Endothelial cell of umbilical vein (primary cell): ENCODE data around the gene TMEM51. TPM values are rescaled to one million over a fixed set of nuclear protein-coding genes. Genes with fewer than 3 reads are reported as not detected.

Experiments used
- BruUV-seq: library from RNA; stranded (reverse); fragments of 400-500 nt; replicated peaks from 2 replicates; lab custom pipeline; 2021; lab: Mats Ljungman, UMichigan
- CTCF ChIA-PET: fragments of 300-600, 350-600 bp; sonication (Branson Sonifier 250); formaldehyde crosslinking; loops from one replicate; lab custom pipeline; 2021; ENCODE audit warnings: antibody characterized with exemption, inconsistent platforms; lab: Charles Lee
- POLR2A ChIA-PET: fragments of 300-600, 350-600 bp; sonication (Branson Sonifier 250); formaldehyde crosslinking; loops from one replicate; lab custom pipeline; 2021; ENCODE audit warnings: antibody characterized with exemption, inconsistent platforms; lab: Charles Lee
- DNase-seq: peaks from one replicate; pipeline ENCODE4 v3.0.0-alpha.2; 2011; ENCODE audit warnings: low read depth, low spot score
- FAIRE-seq: peaks from 2 replicates; lab custom pipeline; 2011; peaks lifted over from hg19 to GRCh38; lab: Jason Lieb, UNC
- H2AFZ ChIP-seq: 2 replicates; pipeline ENCODE4 v1.6.0; 2012; ENCODE audit warnings: low read depth, low read length, control low read depth, inconsistent platforms
- H3K27ac ChIP-seq: 2 replicates; pipeline ENCODE4 v1.5.1; 2011; ENCODE audit warnings: low read depth, mild to moderate bottlenecking, control low read depth, low read length, moderate library complexity; ENCODE audit not compliant: insufficient read depth
- H3K27me3 ChIP-seq, 2 experiments: 2 replicates each; pipeline versions ENCODE4 v1.6.0 to v1.6.1; 2011; ENCODE audit warnings: low read length in 2 of 2, mixed read lengths in 1 of 2; ENCODE audit not compliant: control insufficient read depth in 2 of 2, insufficient read depth in 2 of 2
- H3K36me3 ChIP-seq, 2 experiments: 2 replicates in 1 of 2; 3 replicates in 1 of 2; pipeline ENCODE4 v1.5.1; 2011; ENCODE audit warnings: low read length in 2 of 2, mild to moderate bottlenecking in 1 of 2, moderate library complexity in 1 of 2; ENCODE audit not compliant: control insufficient read depth in 2 of 2, insufficient read depth in 2 of 2; ENCODE audit errors: extremely low read depth in 1 of 2
- H3K4me1 ChIP-seq: 3 replicates; pipeline ENCODE4 v1.5.1; 2011; ENCODE audit warnings: mild to moderate bottlenecking, low read length; ENCODE audit not compliant: control insufficient read depth, insufficient read depth; ENCODE audit errors: extremely low read depth
- H3K4me2 ChIP-seq: 2 replicates; pipeline ENCODE4 v1.6.1; 2011; ENCODE audit warnings: low read length, control low read depth, mixed read lengths; ENCODE audit not compliant: insufficient read depth
- H3K4me3 ChIP-seq, 3 experiments: fragments of 200-600 bp in 1 of 3; sonication (generic), shearing (Covaris generic) in 1 of 3; replicated peaks in 1 of 3; 2 replicates each; pipeline ENCODE4 v1.5.1; 2011 to 2016; ENCODE audit warnings: control low read depth in 3 of 3, low read length in 3 of 3, mild to moderate bottlenecking in 2 of 3, inconsistent platforms in 1 of 3, low read depth in 1 of 3, moderate library complexity in 1 of 3; ENCODE audit not compliant: insufficient read depth in 1 of 3
- H3K79me2 ChIP-seq: 2 replicates; pipeline ENCODE4 v1.6.0; 2012; ENCODE audit warnings: low read length, inconsistent platforms; ENCODE audit not compliant: control insufficient read depth, insufficient read depth
- H3K9ac ChIP-seq: replicated peaks from 2 replicates; pipeline ENCODE3; 2011; ENCODE audit warnings: low read length, control low read depth; ENCODE audit not compliant: insufficient read depth; ENCODE audit errors: extremely low read depth
- H3K9me1 ChIP-seq: replicated peaks from 3 replicates; pipeline ENCODE4 v1.6.0; 2011; ENCODE audit warnings: mild to moderate bottlenecking, low read length; ENCODE audit not compliant: control insufficient read depth, insufficient read depth; ENCODE audit errors: extremely low read depth
- H3K9me3 ChIP-seq: replicated peaks from 2 replicates; pipeline ENCODE4 v1.5.1; 2012; ENCODE audit warnings: low read length, inconsistent platforms; ENCODE audit not compliant: control insufficient read depth, insufficient read depth
- H4K20me1 ChIP-seq: replicated peaks from 2 replicates; pipeline ENCODE3; 2011; ENCODE audit warnings: mild to moderate bottlenecking, low read length; ENCODE audit not compliant: control insufficient read depth, insufficient read depth; ENCODE audit errors: extremely low read depth
- EZH2 ChIP-seq: IDR thresholded peaks from 2 replicates; pipeline ENCODE4 v1.6.1; 2012; ENCODE audit warnings: borderline replicate concordance, low read depth, mild to moderate bottlenecking, moderate library complexity, low read length, inconsistent platforms; ENCODE audit not compliant: severe bottlenecking
- FOS ChIP-seq: IDR thresholded peaks from 2 replicates; pipeline ENCODE4 v1.6.1; 2011; ENCODE audit warnings: mild to moderate bottlenecking, low read length, moderate library complexity, borderline replicate concordance; ENCODE audit not compliant: insufficient read depth
- GATA2 ChIP-seq: IDR thresholded peaks from 2 replicates; pipeline ENCODE4 v1.7.0; 2011; ENCODE audit warnings: low read depth, mild to moderate bottlenecking, moderate library complexity, mixed read lengths, low read length; ENCODE audit not compliant: insufficient read length, insufficient read depth
- JUN ChIP-seq: IDR thresholded peaks from 2 replicates; pipeline ENCODE4 v1.6.1; 2011; ENCODE audit warnings: borderline replicate concordance, low read depth; ENCODE audit not compliant: insufficient read length, insufficient read depth
- MAX ChIP-seq: IDR thresholded peaks from 2 replicates; pipeline ENCODE4 v1.6.1; 2011; ENCODE audit not compliant: insufficient read depth, insufficient read length
- MYC ChIP-seq: IDR thresholded peaks from one replicate; pipeline ENCODE4 v1.6.1; 2011; ENCODE audit warnings: mild to moderate bottlenecking, low read depth, low read length
- POLR2A ChIP-seq: IDR thresholded peaks from 2 replicates; pipeline ENCODE4 v1.6.1; 2012; ENCODE audit warnings: low read depth, mild to moderate bottlenecking, control low read depth, low read length
- POLR2AphosphoS5 ChIP-seq: IDR thresholded peaks from 2 replicates; pipeline ENCODE4 v1.6.1; 2012; ENCODE audit warnings: low read depth, mild to moderate bottlenecking, control low read depth, low read length, moderate library complexity; ENCODE audit not compliant: insufficient read depth
- dilution Hi-C: fragments of 300-500 bp; cut with MboI; formaldehyde crosslinking; loops from one replicate; pipeline ENCODE4 v1.15.0; 2019; ENCODE audit warnings: low sequenced_read_pairs; ENCODE audit not compliant: extremely low pct_ligation_motif_present
- intact Hi-C: fragments of 100-400 bp; cut with micrococcal nuclease; formaldehyde crosslinking; loops from one replicate; pipeline ENCODE4 v1.10.0; 2022
- polyA plus RNA-seq, 4 experiments: library from polyadenylated mRNA; depleted of rRNA in 3 of 4; stranded (reverse) in 3 of 4; unstranded in 1 of 4; fragments of >200 nt; gene quantifications; 2 replicates each; pipeline versions ENCODE4 v1.2.1 to v1.2.3, GENCODE V29; 2011 to 2012; ENCODE audit warnings: missing spikeins in 1 of 4
- total RNA-seq: library from RNA; stranded (reverse); gene quantifications from 2 replicates; pipeline ENCODE4 v1.2.3, GENCODE V29; 2021
- TF ChIP-seq, protein P1 (sequence below), 2 donors: IDR thresholded peaks; 1 replicate in 1 of 2; 2 replicates in 1 of 2; pipeline ENCODE4 v1.5.1; 2011; ENCODE audit warnings: low read length in 2 of 2, mild to moderate bottlenecking in 2 of 2, moderate library complexity in 2 of 2, control low read depth in 1 of 2, inconsistent platforms in 1 of 2, low read depth in 1 of 2; ENCODE audit not compliant: insufficient read depth in 1 of 2; ENCODE audit errors: extremely low read depth in 1 of 2

Gene TMEM51
- total and polyA plus RNA-seq, 2 donors (not counting 3 experiments of a cell fraction or from before 2014, with no cell fraction given): 13.7 to 13.9 TPM

- H3K9me1 ChIP-seq: no peaks in the 10 kb centered on the region
- BruUV-seq: no TSS peak
Observed at GRCh38 chr1:15249081-15249480, 95.5 kb downstream of the TMEM51 start.

GRCh38 chr1:15251857-15252835 is 98.6 kb downstream of the TMEM51 start:
- CTCF ChIA-PET: interaction anchor here (0.9 to 5.4 kb wide), 5 partner anchors 10 to 124 kb away, joined by 3 to 20 read pairs (median 4); no protein-coding TSS in a partner anchor
- DNase-seq: no peak
- no TSS peak for BruUV-seq

More at GRCh38 chr1:15249081-15249480, 95.5 kb downstream of the TMEM51 start:
- no peaks in the 10 kb centered on the region for H3K9me3 ChIP-seq
- intact Hi-C loops (no loop called here), dilution Hi-C loops (no loop called here)
- H3K79me2 ChIP-seq: no peaks in the 10 kb centered on the region
- H3K4me2 ChIP-seq: no peak overlapping the region
- H3K27me3 ChIP-seq: peaks cover 26 to 30% of the 10 kb centered on the region in 2 experiments
- no peak for TF ChIP-seq FOS
- no peak for DNase-seq
- FAIRE-seq: no peak
- POLR2A ChIA-PET: no interaction called here
- H3K27ac ChIP-seq: no peak overlapping the region
- H3K4me3 ChIP-seq: no peak overlapping the region
- H3K36me3 ChIP-seq: no peaks in the 10 kb centered on the region
- peaks cover 3% of the 10 kb centered on the region for H3K4me1 ChIP-seq
- CTCF ChIA-PET: interaction anchor here (0.6 to 2.8 kb wide), 3 partner anchors 30 to 1555 kb away, joined by 3 to 13 read pairs (median 4); partner anchors contain the start of gene TMEM51
- H3K9ac ChIP-seq: no peak overlapping the region
- H2AFZ ChIP-seq: no peak overlapping the region
- H4K20me1 ChIP-seq: no peaks in the 10 kb centered on the region

More at GRCh38 chr1:15251857-15252835, 98.6 kb downstream of the TMEM51 start:
- no peaks in the 10 kb centered on the region for H3K36me3 ChIP-seq
- TF ChIP-seq GATA2 (no peak), POLR2AphosphoS5 (no peak), JUN (no peak), EZH2 (no peak), FOS (no peak), MAX (no peak), MYC (no peak), POLR2A (no peak)
- TF ChIP-seq, protein P1, sequence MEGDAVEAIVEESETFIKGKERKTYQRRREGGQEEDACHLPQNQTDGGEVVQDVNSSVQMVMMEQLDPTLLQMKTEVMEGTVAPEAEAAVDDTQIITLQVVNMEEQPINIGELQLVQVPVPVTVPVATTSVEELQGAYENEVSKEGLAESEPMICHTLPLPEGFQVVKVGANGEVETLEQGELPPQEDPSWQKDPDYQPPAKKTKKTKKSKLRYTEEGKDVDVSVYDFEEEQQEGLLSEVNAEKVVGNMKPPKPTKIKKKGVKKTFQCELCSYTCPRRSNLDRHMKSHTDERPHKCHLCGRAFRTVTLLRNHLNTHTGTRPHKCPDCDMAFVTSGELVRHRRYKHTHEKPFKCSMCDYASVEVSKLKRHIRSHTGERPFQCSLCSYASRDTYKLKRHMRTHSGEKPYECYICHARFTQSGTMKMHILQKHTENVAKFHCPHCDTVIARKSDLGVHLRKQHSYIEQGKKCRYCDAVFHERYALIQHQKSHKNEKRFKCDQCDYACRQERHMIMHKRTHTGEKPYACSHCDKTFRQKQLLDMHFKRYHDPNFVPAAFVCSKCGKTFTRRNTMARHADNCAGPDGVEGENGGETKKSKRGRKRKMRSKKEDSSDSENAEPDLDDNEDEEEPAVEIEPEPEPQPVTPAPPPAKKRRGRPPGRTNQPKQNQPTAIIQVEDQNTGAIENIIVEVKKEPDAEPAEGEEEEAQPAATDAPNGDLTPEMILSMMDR (IDR thresholded peaks at IDR 0.05; ENCODE audit: extremely low read depth in 1 of 2, insufficient read depth in 1 of 2, low read depth in 1 of 2, low read length in 2 of 2): no peak
- H3K79me2 ChIP-seq: no peaks in the 10 kb centered on the region
- H3K4me2 ChIP-seq: no peak overlapping the region
- POLR2A ChIA-PET: no interaction called here
- intact Hi-C loops: no loop called here
- no peak for FAIRE-seq
- dilution Hi-C loops: no loop called here
- H3K27me3 ChIP-seq: peaks cover 28 to 30% of the 10 kb centered on the region in 2 experiments
- H3K4me3 ChIP-seq: no peak overlapping the region
- H2AFZ ChIP-seq: no peak overlapping the region
- peaks cover 3% of the 10 kb centered on the region for H3K4me1 ChIP-seq
- H4K20me1 ChIP-seq: no peaks in the 10 kb centered on the region
- H3K9me3 ChIP-seq: no peaks in the 10 kb centered on the region
- H3K9ac ChIP-seq: no peak overlapping the region
- no peaks in the 10 kb centered on the region for H3K9me1 ChIP-seq
- no peak overlapping the region for H3K27ac ChIP-seq
